Hepatocyte (in vitro differentiated cells): Measurements from ENCODE around the gene PDLIM5. TPM values are rescaled to one million over a fixed set of nuclear protein-coding genes. Genes with fewer than 3 reads are reported as not detected.

Experiments
- DNase-seq: peaks from one replicate; pipeline ENCODE4 v3.0.0-alpha.2; 2016; ENCODE audit warnings: low spot score
- H2AFZ ChIP-seq: fragments of 200-600 bp; sonication (generic); 2 replicates; pipeline ENCODE4 v1.6.0; 2016; ENCODE audit warnings: antibody characterized with exemption, mild to moderate bottlenecking
- H3K27ac ChIP-seq: fragments of 200-600 bp; sonication (generic); 2 replicates; pipeline ENCODE4 v1.5.1; 2016; ENCODE audit warnings: mild to moderate bottlenecking
- H3K27me3 ChIP-seq: fragments of 200-600 bp; sonication (generic); 2 replicates; pipeline ENCODE4 v1.6.1; 2016
- H3K36me3 ChIP-seq: fragments of 200-600 bp; sonication (generic); replicated peaks from 2 replicates; pipeline ENCODE4 v1.5.1; 2016; ENCODE audit warnings: low read depth; ENCODE audit not compliant: insufficient read depth
- H3K4me1 ChIP-seq: fragments of 200-600 bp; sonication (generic); 2 replicates; pipeline ENCODE4 v1.5.1; 2016; ENCODE audit warnings: mild to moderate bottlenecking, moderate library complexity; ENCODE audit not compliant: insufficient read depth
- H3K4me2 ChIP-seq: fragments of 200-600 bp; sonication (generic); 2 replicates; pipeline ENCODE4 v1.6.0; 2016
- H3K4me3 ChIP-seq: fragments of 200-600 bp; sonication (generic); 2 replicates; pipeline ENCODE4 v1.5.1; 2016; ENCODE audit warnings: mild to moderate bottlenecking
- H3K79me2 ChIP-seq: fragments of 200-600 bp; sonication (generic); 2 replicates; pipeline ENCODE4 v1.6.0; 2017; ENCODE audit warnings: mild to moderate bottlenecking
- H3K9me2 ChIP-seq: fragments of 200-600 bp; sonication (generic); replicated peaks from 2 replicates; pipeline ENCODE4 v1.6.0; 2017; ENCODE audit warnings: mild to moderate bottlenecking; ENCODE audit not compliant: insufficient read depth
- H3K9me3 ChIP-seq: fragments of 200-600 bp; sonication (generic); 2 replicates; pipeline ENCODE4 v1.5.1; 2016; ENCODE audit warnings: low read depth, mild to moderate bottlenecking
- H4K20me1 ChIP-seq: fragments of 200-600 bp; sonication (generic); 2 replicates; pipeline ENCODE4 v1.6.0; 2016; ENCODE audit warnings: mild to moderate bottlenecking; ENCODE audit not compliant: insufficient read depth, poor library complexity, severe bottlenecking
- EZH2 ChIP-seq: fragments of 200-600 bp; sonication (generic); IDR thresholded peaks from 2 replicates; pipeline ENCODE4 v1.6.1; 2016; ENCODE audit warnings: antibody characterized with exemption, mild to moderate bottlenecking, borderline replicate concordance
- EZH2phosphoT487 ChIP-seq: fragments of 200-600 bp; sonication (generic); IDR thresholded peaks from one replicate; pipeline ENCODE4 v1.6.1; 2018; ENCODE audit warnings: antibody characterized with exemption, mild to moderate bottlenecking, low read depth, moderate library complexity; ENCODE audit not compliant: unreplicated experiment, severe bottlenecking
- WGBS: methylation state at CpG from one replicate; pipeline ENCODE4 v1.1.6; 2016; ENCODE audit warnings: low lambda C conversion rate; ENCODE audit errors: missing lambda C conversion rate; 5-methylcytosine and 5-hydroxymethylcytosine counted together
- polyA plus RNA-seq: library from polyadenylated mRNA; unstranded; fragments of >200 nt; fragmentation: Nextera tagmentation; extraction: Ambion mirVana; gene quantifications from 2 replicates; pipeline ENCODE4 v1.2.1, GENCODE V29; 2016
- total RNA-seq: library from RNA; depleted of rRNA; stranded (reverse); fragments of >200 nt; gene quantifications from 2 replicates; pipeline ENCODE4 v1.2.3, GENCODE V29; 2014
- TF ChIP-seq, protein P1 (sequence below): fragments of 200-600 bp; sonication (generic); IDR thresholded peaks from 2 replicates; pipeline ENCODE4 v1.5.1; 2016; ENCODE audit warnings: antibody characterized with exemption, mild to moderate bottlenecking; ENCODE audit not compliant: poor library complexity

Gene PDLIM5
- total and polyA plus RNA-seq, 2 experiments from 2014 or later, result 97.1 to 121 TPM

DNA sequence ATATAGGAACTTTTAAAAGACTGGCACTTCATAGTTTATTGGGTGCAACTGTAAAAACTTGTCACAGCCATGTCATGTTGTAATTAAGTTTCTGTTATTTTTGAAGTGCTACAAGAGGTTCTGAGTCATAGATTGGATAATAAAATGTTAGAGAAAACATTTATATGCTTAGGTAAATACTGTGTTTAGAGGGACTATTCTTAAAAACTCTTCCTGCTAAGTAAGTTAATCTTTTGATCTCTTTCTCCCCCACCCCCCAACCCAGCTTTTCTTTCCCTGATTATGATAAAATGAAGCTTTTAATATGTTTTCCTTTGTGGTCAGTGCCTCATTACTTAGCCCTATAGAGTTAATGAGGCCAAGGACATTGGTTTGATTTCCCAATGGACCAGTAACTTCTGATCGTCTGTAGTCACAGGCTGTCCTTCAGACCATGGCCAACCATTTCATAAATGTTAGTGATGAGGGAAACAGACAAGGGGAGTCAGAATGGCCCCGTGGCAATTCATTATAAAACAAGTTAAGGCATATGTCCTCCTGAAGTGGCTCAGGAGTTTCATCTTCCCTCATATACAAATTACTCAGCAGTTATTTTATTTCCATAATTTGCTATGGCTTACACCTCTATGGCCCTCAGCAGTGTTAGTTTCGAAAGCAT is 3.9 kb upstream of the PDLIM5 start:
- H3K9me2 ChIP-seq, result no peaks in the 10 kb centered on the region
- H3K27ac ChIP-seq, result peak overlapping the region; percentile 38
- H3K9me3 ChIP-seq, result no peaks in the 10 kb centered on the region
- H3K4me2 ChIP-seq, result peak overlapping the region; percentile 60
- no peaks in the 10 kb centered on the region for H3K27me3 ChIP-seq
- H3K36me3 ChIP-seq, result no peaks in the 10 kb centered on the region
- WGBS, result 68% methylated on average over 3 of the region's 3 CpGs
- no peak for TF ChIP-seq EZH2phosphoT487
- TF ChIP-seq EZH2, result no peak
- TF ChIP-seq, protein P1, sequence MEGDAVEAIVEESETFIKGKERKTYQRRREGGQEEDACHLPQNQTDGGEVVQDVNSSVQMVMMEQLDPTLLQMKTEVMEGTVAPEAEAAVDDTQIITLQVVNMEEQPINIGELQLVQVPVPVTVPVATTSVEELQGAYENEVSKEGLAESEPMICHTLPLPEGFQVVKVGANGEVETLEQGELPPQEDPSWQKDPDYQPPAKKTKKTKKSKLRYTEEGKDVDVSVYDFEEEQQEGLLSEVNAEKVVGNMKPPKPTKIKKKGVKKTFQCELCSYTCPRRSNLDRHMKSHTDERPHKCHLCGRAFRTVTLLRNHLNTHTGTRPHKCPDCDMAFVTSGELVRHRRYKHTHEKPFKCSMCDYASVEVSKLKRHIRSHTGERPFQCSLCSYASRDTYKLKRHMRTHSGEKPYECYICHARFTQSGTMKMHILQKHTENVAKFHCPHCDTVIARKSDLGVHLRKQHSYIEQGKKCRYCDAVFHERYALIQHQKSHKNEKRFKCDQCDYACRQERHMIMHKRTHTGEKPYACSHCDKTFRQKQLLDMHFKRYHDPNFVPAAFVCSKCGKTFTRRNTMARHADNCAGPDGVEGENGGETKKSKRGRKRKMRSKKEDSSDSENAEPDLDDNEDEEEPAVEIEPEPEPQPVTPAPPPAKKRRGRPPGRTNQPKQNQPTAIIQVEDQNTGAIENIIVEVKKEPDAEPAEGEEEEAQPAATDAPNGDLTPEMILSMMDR, result no peak
- H3K79me2 ChIP-seq, result peaks cover 9% of the 10 kb centered on the region
- H2AFZ ChIP-seq, result no peak overlapping the region
- peaks cover 6% of the 10 kb centered on the region for H3K4me1 ChIP-seq
- DNase-seq, result no peak
- no peak overlapping the region for H3K4me3 ChIP-seq
- H4K20me1 ChIP-seq, result no peaks in the 10 kb centered on the region

DNA sequence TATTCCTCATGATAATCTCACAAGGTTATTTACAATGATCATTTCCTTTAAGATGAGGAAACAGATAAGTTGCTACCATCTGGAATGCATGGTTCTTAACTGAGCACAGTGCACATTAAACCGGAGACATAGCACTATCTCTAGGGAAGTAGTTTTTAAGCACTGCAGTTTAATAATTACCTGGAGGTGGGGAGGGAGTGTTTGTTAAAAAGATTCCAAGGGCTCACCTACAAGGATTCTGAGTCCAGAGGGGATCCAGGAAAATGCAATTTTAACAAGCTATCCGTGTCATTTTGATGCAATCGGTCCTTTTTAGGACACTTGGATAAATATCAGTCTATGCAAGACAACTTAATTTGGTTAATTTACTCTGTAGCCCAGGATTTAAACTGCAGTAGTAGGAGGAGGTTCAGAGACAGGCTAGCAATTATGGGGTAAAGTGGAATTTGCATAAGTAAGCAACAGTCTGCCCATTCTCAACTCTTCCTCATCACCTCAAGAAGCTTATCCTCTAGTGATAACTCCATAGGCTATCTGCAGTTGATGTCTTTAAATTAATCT is 2.8 kb upstream of the PDLIM5 start:
- TF ChIP-seq, protein P1, result no peak
- TF ChIP-seq EZH2 (no peak), EZH2phosphoT487 (no peak)
- H4K20me1 ChIP-seq, result no peaks in the 10 kb centered on the region
- H3K4me1 ChIP-seq, result peaks cover 6% of the 10 kb centered on the region
- 25% methylated on average over 3 of the region's 3 CpGs for WGBS
- no peak for DNase-seq
- H3K27me3 ChIP-seq, result no peaks in the 10 kb centered on the region
- H3K36me3 ChIP-seq, result no peaks in the 10 kb centered on the region
- H3K27ac ChIP-seq, result peak overlapping the region; percentile 37
- no peaks in the 10 kb centered on the region for H3K9me2 ChIP-seq
- no peak overlapping the region for H2AFZ ChIP-seq
- H3K4me2 ChIP-seq, result peak overlapping the region; percentile 60
- H3K4me3 ChIP-seq, result no peak overlapping the region
- no peaks in the 10 kb centered on the region for H3K9me3 ChIP-seq
- H3K79me2 ChIP-seq, result peaks cover 16% of the 10 kb centered on the region

DNA sequence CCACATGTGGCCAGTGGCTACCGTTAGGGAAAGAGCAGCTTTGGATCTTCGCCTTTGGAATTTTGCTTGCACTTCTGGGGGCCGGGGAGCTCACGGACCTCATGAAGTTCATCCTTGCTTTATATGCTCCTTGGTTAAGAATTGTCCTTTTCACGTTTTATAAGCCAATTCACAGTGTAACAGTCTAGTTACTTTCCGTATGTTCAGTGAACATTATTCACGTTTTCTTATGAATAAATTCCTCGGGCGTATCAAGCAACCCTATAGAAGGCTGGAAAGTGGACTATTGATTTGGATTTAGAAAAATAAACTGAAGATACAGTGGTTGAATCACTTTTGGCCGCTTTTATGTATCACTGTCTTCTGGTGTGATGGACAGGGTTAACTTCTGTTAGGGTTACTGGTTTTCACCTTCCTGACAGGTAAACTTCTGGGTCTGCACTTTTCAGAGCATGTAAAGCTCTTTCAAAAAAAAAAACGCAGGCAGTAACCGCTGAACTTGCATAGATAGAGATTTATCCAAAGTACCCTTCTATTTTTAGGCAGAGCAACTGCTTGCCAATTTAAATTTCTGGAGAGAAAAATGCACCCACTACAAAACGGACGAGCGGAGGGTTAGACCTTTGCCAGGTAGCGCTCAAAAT is 569 bp upstream of the PDLIM5 start:
- Histone ChIP-seq H4K20me1 (no peaks in the 10 kb centered on the region), H3K9me3 (no peaks in the 10 kb centered on the region), H3K4me3 (peak overlapping the region; percentile 65), H3K9me2 (no peaks in the 10 kb centered on the region), H3K27me3 (no peaks in the 10 kb centered on the region), H2AFZ (peak overlapping the region; percentile 89), H3K79me2 (peaks cover 36% of the 10 kb centered on the region), H3K36me3 (no peaks in the 10 kb centered on the region), H3K27ac (peak overlapping the region; percentile 67), H3K4me1 (peaks cover 11% of the 10 kb centered on the region), H3K4me2 (peak overlapping the region; percentile 85)
- 19% methylated on average over 16 of the region's 16 CpGs for WGBS
- no peak for DNase-seq
- TF ChIP-seq, protein P1, result no peak
